ENCODE measurements around the gene FAM20C. TPM values are rescaled to one million over a fixed set of nuclear protein-coding genes. Genes with fewer than 3 reads are reported as not detected.

Gene FAM20C
- total and polyA plus RNA-seq, 2 of the 8 experiments (the other 6 are each of a cell fraction or from before 2014, with no cell fraction given): 9.5 to 34.8 TPM

DNA sequence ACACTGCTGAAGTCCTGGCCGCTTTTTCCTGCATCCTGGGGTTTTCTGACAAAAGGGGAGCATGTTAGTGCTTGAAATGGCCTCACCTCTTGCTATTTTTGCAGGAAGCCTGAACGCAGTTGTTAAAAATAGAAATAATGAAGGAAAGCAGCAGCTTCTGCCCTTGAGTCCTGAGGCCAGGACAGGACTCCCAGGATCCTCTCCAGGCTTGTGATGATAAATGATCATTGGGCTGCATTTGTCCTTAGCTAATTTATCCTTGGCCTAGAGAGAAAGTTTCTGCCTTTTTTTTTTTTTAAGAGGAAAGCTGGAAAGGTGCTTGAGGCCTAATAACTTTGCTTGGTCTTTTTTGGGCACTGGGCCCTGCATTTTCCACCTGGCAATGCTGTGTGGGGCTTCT is 17.7 kb upstream of the FAM20C start:
- H3K27ac ChIP-seq (ENCODE audit: low read depth, low read length): no peak overlapping the region
- no peak overlapping the region for H3K4ac ChIP-seq (replicated peaks; ENCODE audit: insufficient read length, low read depth, low read length)
- H3K4me2 ChIP-seq (ENCODE audit: insufficient read depth in 1 of 2, low read depth in 2 of 2, low read length in 2 of 2): no peak overlapping the region
- H2BK20ac ChIP-seq (ENCODE audit: low read length): no peak overlapping the region
- no peak overlapping the region for H3K14ac ChIP-seq (ENCODE audit: insufficient read length)
- no peaks in the 10 kb centered on the region for H3K23me2 ChIP-seq (ENCODE audit: low read depth, low read length)
- peaks cover 0 to 2% of the 10 kb centered on the region in 2 experiments for H4K20me1 ChIP-seq (replicated peaks in 1 of 2; ENCODE audit: control insufficient read depth in 1 of 2, insufficient read depth in 2 of 2, low read length in 2 of 2)
- no peak overlapping the region for H3K56ac ChIP-seq (replicated peaks; ENCODE audit: insufficient read length, low read depth, low read length)
- no peaks in the 10 kb centered on the region for H3K79me1 ChIP-seq (ENCODE audit: low read depth, low read length)
- no peaks in the 10 kb centered on the region for H3K36me3 ChIP-seq (ENCODE audit: control insufficient read depth in 2 of 4, insufficient read depth in 4 of 4, low read length in 3 of 4)
- H3K79me2 ChIP-seq (ENCODE audit: control insufficient read depth in 1 of 2, insufficient read depth in 2 of 2, low read length in 2 of 2): no peaks in the 10 kb centered on the region
- no peak overlapping the region for H3K23ac ChIP-seq (ENCODE audit: insufficient read length)
- TF ChIP-seq NRF1 (IDR thresholded peaks at IDR 0.05; ENCODE audit: low read depth, low read length) (no peak), SRF (IDR thresholded peaks at IDR 0.05; ENCODE audit: low read depth, low read length) (no peak), ZNF274 (IDR thresholded peaks at IDR 0.05; ENCODE audit: borderline replicate concordance, extremely low read depth, low read length) (no peak), EZH2 (IDR thresholded peaks at IDR 0.05; ENCODE audit: low read depth, low read length, severe bottlenecking) (no peak), SP2 (IDR thresholded peaks at IDR 0.05; ENCODE audit: low read length) (no peak), RAD21 (IDR thresholded peaks at IDR 0.05 in 1 of 2, conservative IDR thresholded peaks at IDR 0.05 in 1 of 2; ENCODE audit: low read depth in 2 of 2, low read length in 2 of 2) (no peak), EGR1 (IDR thresholded peaks at IDR 0.05; ENCODE audit: borderline replicate concordance, low read depth, low read length) (no peak)
- TF ChIP-seq, protein P1, sequence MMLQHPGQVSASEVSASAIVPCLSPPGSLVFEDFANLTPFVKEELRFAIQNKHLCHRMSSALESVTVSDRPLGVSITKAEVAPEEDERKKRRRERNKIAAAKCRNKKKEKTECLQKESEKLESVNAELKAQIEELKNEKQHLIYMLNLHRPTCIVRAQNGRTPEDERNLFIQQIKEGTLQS (IDR thresholded peaks at IDR 0.05; ENCODE audit: insufficient read depth, low read depth, low read length): no peak
- no peak overlapping the region for H2BK15ac ChIP-seq (ENCODE audit: low read length)
- no peak for DNase-seq (ENCODE audit: low read depth in 1 of 2, low spot score in 2 of 2)
- no peak overlapping the region for H2BK12ac ChIP-seq (ENCODE audit: low read depth, low read length)
- no peak overlapping the region for H2BK120ac ChIP-seq (replicated peaks; ENCODE audit: low read depth, low read length)
- no peaks in the 10 kb centered on the region; a peak in 1 of 4 replicates for H3K9me3 ChIP-seq (ENCODE audit: insufficient read depth in 2 of 2, low read depth in 1 of 2, low read length in 1 of 2)
- no peak overlapping the region for H3K9ac ChIP-seq (replicated peaks in 1 of 4; ENCODE audit: extremely low read depth in 1 of 4, low read depth in 3 of 4, low read length in 3 of 4)
- no peaks in the 10 kb centered on the region; a peak in 1 of 7 replicates for H3K27me3 ChIP-seq (replicated peaks in 1 of 4; ENCODE audit: control insufficient read depth in 3 of 4, extremely low read depth in 1 of 4, insufficient read depth in 3 of 4, low read length in 3 of 4)
- H4K91ac ChIP-seq (replicated peaks; ENCODE audit: insufficient read length, low read length): no peak overlapping the region
- no peak overlapping the region for H4K5ac ChIP-seq (ENCODE audit: insufficient read length, low read depth, low read length)
- H3K18ac ChIP-seq (ENCODE audit: extremely low read depth, low read length): no peak overlapping the region
- FAIRE-seq: no peak
- H2AK5ac ChIP-seq (ENCODE audit: low read depth, low read length): no peak overlapping the region
- no peak overlapping the region for H4K8ac ChIP-seq (ENCODE audit: extremely low read depth, insufficient read depth, low read length)
- no peak overlapping the region for H2AFZ ChIP-seq (ENCODE audit: low read length)
- POLR2A ChIA-PET (ENCODE audit: partially characterized antibody): interaction anchor here (1.1 to 1.2 kb wide), 2 partner anchors 13 to 19 kb away, joined by 3 to 4 read pairs; no protein-coding TSS in a partner anchor
- no peaks in the 10 kb centered on the region for H3K4me1 ChIP-seq (replicated peaks in 1 of 4; ENCODE audit: control insufficient read depth in 3 of 4, insufficient read depth in 4 of 4, low read length in 3 of 4)
- 79% methylated on average over 2 of the region's 2 CpGs; no CpG with 5 or more reads in 1 of the 2 experiments for WGBS, 2 experiments (ENCODE audit: extremely low coverage in 1 of 2, insufficient coverage in 1 of 2, insufficient read length in 1 of 2, insufficient replicate concordance in 2 of 2, low coverage in 1 of 2, low lambda C conversion rate in 2 of 2, missing lambda C conversion rate in 1 of 2)
- H3K4me3 ChIP-seq (ENCODE audit: extremely low read depth in 1 of 4, insufficient read depth in 2 of 4, low read depth in 3 of 4, low read length in 4 of 4): no peak overlapping the region
- CTCF ChIA-PET (ENCODE audit: partially characterized antibody): interaction anchor here (0.6 to 1.1 kb wide), 4 partner anchors 12 to 699 kb away, joined by 3 to 4 read pairs (median 3); no protein-coding TSS in a partner anchor
- no peak overlapping the region for H2BK5ac ChIP-seq (ENCODE audit: low read depth, low read length)
